SJSA1 (cell line): ENCODE results near the gene ZNF33A. TPM values are rescaled to one million over a fixed set of nuclear protein-coding genes. Genes with fewer than 3 reads are reported as not detected.
"Not testable (repeated sequence)": the region's sequence is repeated elsewhere in the genome, so short reads cannot be mapped to it uniquely, and the experiment has no call there.

ENCODE experiments used
- DNase-seq, 2 experiments: peaks; one replicate each; pipeline ENCODE4 v3.0.0-alpha.2; 2015 to 2020; ENCODE audit warnings: low spot score in 2 of 2, low read depth in 1 of 2
- H3K27ac ChIP-seq: fragments of 250-450 bp; sonication (Bioruptor Pico); 2 replicates; pipeline ENCODE4 v1.5.1; 2020; ENCODE audit warnings: mild to moderate bottlenecking, moderate library complexity
- H3K27me3 ChIP-seq: fragments of 250-450 bp; sonication (Bioruptor Pico); replicated peaks from 2 replicates; pipeline ENCODE4 v1.5.1; 2020; ENCODE audit warnings: mild to moderate bottlenecking, moderate library complexity
- H3K36me3 ChIP-seq: fragments of 250-450 bp; sonication (Bioruptor Pico); 2 replicates; pipeline ENCODE4 v1.5.1; 2020; ENCODE audit warnings: mild to moderate bottlenecking
- H3K4me1 ChIP-seq: fragments of 250-450 bp; sonication (Bioruptor Pico); replicated peaks from 2 replicates; pipeline ENCODE4 v1.6.1; 2021; ENCODE audit warnings: mild to moderate bottlenecking
- H3K4me3 ChIP-seq: fragments of 250-450 bp; sonication (Bioruptor Pico); 2 replicates; pipeline ENCODE4 v1.5.1; 2020; ENCODE audit warnings: mild to moderate bottlenecking
- H3K9me3 ChIP-seq: fragments of 250-450 bp; sonication (Bioruptor Pico); replicated peaks from 2 replicates; pipeline ENCODE4 v1.5.1; 2020; ENCODE audit warnings: mild to moderate bottlenecking
- total RNA-seq: library from RNA; depleted of rRNA; stranded (reverse); fragments of >200 nt; shearing (Covaris generic); gene quantifications from 2 replicates; pipeline ENCODE4 v1.2.3, GENCODE V29; 2014; rRNA removed

The ZNF33A gene
- 6.6 and 7.2 TPM in 2 replicates for total RNA-seq

GRCh38 chr10:38010119-38010903, at the start of gene ZNF33A:
ZNF33A (plus strand) TSS chr10:38010675; CDS start chr10:38012342, 1,667 bp downstream.
- Histone ChIP-seq H3K36me3 (peaks cover 2% of the 10 kb centered on the region; the same call in 1 of the 2 replicates), H3K27me3 (no peaks in the 10 kb centered on the region), H3K9me3 (no peaks in the 10 kb centered on the region), H3K4me3 (peak within 1 kb of the TSS; percentile 58), H3K27ac (peak within 1 kb of the TSS; percentile 78), H3K4me1 (peaks cover 6% of the 10 kb centered on the region; the same call in 1 of the 2 replicates)
- peak; percentile 75 to 78 for DNase-seq

- H3K4me1 ChIP-seq, result no peaks in the 10 kb centered on the region
- H3K36me3 ChIP-seq, result no peaks in the 10 kb centered on the region
- no peak for DNase-seq
- H3K9me3 ChIP-seq, result peaks cover 8% of the 10 kb centered on the region; the same call in 1 of the 2 replicates
- no peak overlapping the region for H3K27ac ChIP-seq
- no peak overlapping the region for H3K4me3 ChIP-seq
- no peaks in the 10 kb centered on the region for H3K27me3 ChIP-seq
Observed at GRCh38 chr10:37965006-37965405, 45.5 kb upstream of the ZNF33A start.

- Histone ChIP-seq H3K4me1 (0 out of 2 replicates have a peak, but pooled peaks cover 4% of the 10 kb centered on the region), H3K9me3 (no peaks in the 10 kb centered on the region), H3K27ac (no peak overlapping the region), H3K36me3 (peaks cover 5% of the 10 kb centered on the region; the same call in 1 of the 2 replicates), H3K4me3 (no peak overlapping the region), H3K27me3 (no peaks in the 10 kb centered on the region)
- no peak for DNase-seq
Observed at GRCh38 chr10:37972396-37972795, 38.1 kb upstream of the ZNF33A start.

- Histone ChIP-seq H3K4me3 (peak overlapping the region; percentile 74), H3K36me3 (peaks cover 3% of the 10 kb centered on the region; the same call in 1 of the 2 replicates), H3K9me3 (no peaks in the 10 kb centered on the region), H3K27ac (no peak overlapping the region), H3K27me3 (no peaks in the 10 kb centered on the region), H3K4me1 (0 out of 2 replicates have a peak, but pooled peaks cover 4% of the 10 kb centered on the region)
- no peak for DNase-seq
Observed at GRCh38 chr10:37975401-37975991, 35.0 kb upstream of the ZNF33A start.

GRCh38 chr10:37976091-37976879, 34.2 kb upstream of the ZNF33A start, which contains the start of gene ZNF25:
ZNF25 (minus strand) TSS chr10:37976647; CDS start chr10:37971722, 4,925 bp downstream.
- H3K27me3 ChIP-seq, result no peaks in the 10 kb centered on the region
- peak within 1 kb of the TSS; percentile 68 for H3K27ac ChIP-seq
- H3K4me3 ChIP-seq, result peak within 1 kb of the TSS; percentile 74
- peaks cover 3% of the 10 kb centered on the region; the same call in 1 of the 2 replicates for H3K36me3 ChIP-seq
- H3K4me1 ChIP-seq, result 0 out of 2 replicates have a peak, but pooled peaks cover 4% of the 10 kb centered on the region
- H3K9me3 ChIP-seq, result no peaks in the 10 kb centered on the region
- DNase-seq, result peak; percentile 98

- no peaks in the 10 kb centered on the region for H3K9me3 ChIP-seq
- H3K4me3 ChIP-seq, result peak overlapping the region; percentile 74
- H3K4me1 ChIP-seq, result 0 out of 2 replicates have a peak, but pooled peaks cover 4% of the 10 kb centered on the region
- H3K27me3 ChIP-seq, result no peaks in the 10 kb centered on the region
- H3K36me3 ChIP-seq, result peaks cover 3% of the 10 kb centered on the region; the same call in 1 of the 2 replicates
- no peak overlapping the region for H3K27ac ChIP-seq
- DNase-seq, result no peak
Observed at GRCh38 chr10:37976880-37977203, 33.6 kb upstream of the ZNF33A start.

- no peak for DNase-seq
- H3K4me1 ChIP-seq, result no peaks in the 10 kb centered on the region
- H3K36me3 ChIP-seq, result no peaks in the 10 kb centered on the region
- H3K27ac ChIP-seq, result no peak overlapping the region
- H3K4me3 ChIP-seq, result no peak overlapping the region
- no peaks in the 10 kb centered on the region for H3K9me3 ChIP-seq
- no peaks in the 10 kb centered on the region for H3K27me3 ChIP-seq
Observed at GRCh38 chr10:37991655-37992054, 18.8 kb upstream of the ZNF33A start.

GRCh38 chr10:37992083-37992482, 18.4 kb upstream of the ZNF33A start:
- Histone ChIP-seq H3K9me3 (no peaks in the 10 kb centered on the region), H3K36me3 (no peaks in the 10 kb centered on the region), H3K27me3 (no peaks in the 10 kb centered on the region), H3K4me1 (no peaks in the 10 kb centered on the region), H3K27ac (no peak overlapping the region), H3K4me3 (no peak overlapping the region)
- DNase-seq, result no peak

GRCh38 chr10:37998920-37999319, 11.6 kb upstream of the ZNF33A start:
- not testable (repeated sequence) for H3K27me3 ChIP-seq, H3K4me3 ChIP-seq, H3K9me3 ChIP-seq, H3K36me3 ChIP-seq, DNase-seq, H3K27ac ChIP-seq, H3K4me1 ChIP-seq

- H3K36me3 ChIP-seq, DNase-seq, H3K4me1 ChIP-seq, H3K27me3 ChIP-seq, H3K9me3 ChIP-seq, H3K4me3 ChIP-seq, H3K27ac ChIP-seq: not testable (repeated sequence)
Observed at GRCh38 chr10:38000474-38000873, 10.0 kb upstream of the ZNF33A start.

GRCh38 chr10:38003026-38003425, 7.4 kb upstream of the ZNF33A start:
- H3K9me3 ChIP-seq, result no peaks in the 10 kb centered on the region
- H3K27ac ChIP-seq, result no peak overlapping the region
- H3K4me1 ChIP-seq, result no peaks in the 10 kb centered on the region
- no peaks in the 10 kb centered on the region for H3K27me3 ChIP-seq
- no peaks in the 10 kb centered on the region for H3K36me3 ChIP-seq
- H3K4me3 ChIP-seq, result no peak overlapping the region
- DNase-seq, result no peak

GRCh38 chr10:38003588-38003987, 6.9 kb upstream of the ZNF33A start:
- no peaks in the 10 kb centered on the region for H3K27me3 ChIP-seq
- H3K27ac ChIP-seq, result no peak overlapping the region
- H3K36me3 ChIP-seq, result no peaks in the 10 kb centered on the region
- no peak for DNase-seq
- H3K9me3 ChIP-seq, result no peaks in the 10 kb centered on the region
- no peaks in the 10 kb centered on the region for H3K4me1 ChIP-seq
- H3K4me3 ChIP-seq, result no peak overlapping the region

- H3K4me3 ChIP-seq, result no peak overlapping the region
- H3K9me3 ChIP-seq, result no peaks in the 10 kb centered on the region
- H3K4me1 ChIP-seq, result peaks cover 6% of the 10 kb centered on the region; the same call in 1 of the 2 replicates
- no peaks in the 10 kb centered on the region for H3K36me3 ChIP-seq
- no peaks in the 10 kb centered on the region for H3K27me3 ChIP-seq
- DNase-seq, result no peak
- no peak overlapping the region for H3K27ac ChIP-seq
Observed at GRCh38 chr10:38007551-38007950, 2.9 kb upstream of the ZNF33A start.
